Endothelial cell of umbilical vein (primary cell): ENCODE measurements around the gene ADAM33. TPM values are rescaled to one million over a fixed set of nuclear protein-coding genes. Genes with fewer than 3 reads are reported as not detected.

Experiments
- BruUV-seq: library from RNA; stranded (reverse); fragments of 400-500 nt; replicated peaks from 2 replicates; lab custom pipeline; 2021; lab: Mats Ljungman, UMichigan
- CTCF ChIA-PET: fragments of 300-600, 350-600 bp; sonication (Branson Sonifier 250); formaldehyde crosslinking; loops from one replicate; lab custom pipeline; 2021; ENCODE audit warnings: antibody characterized with exemption, inconsistent platforms; lab: Charles Lee
- POLR2A ChIA-PET: fragments of 300-600, 350-600 bp; sonication (Branson Sonifier 250); formaldehyde crosslinking; loops from one replicate; lab custom pipeline; 2021; ENCODE audit warnings: antibody characterized with exemption, inconsistent platforms; lab: Charles Lee
- DNase-seq: peaks from one replicate; pipeline ENCODE4 v3.0.0-alpha.2; 2011; ENCODE audit warnings: low read depth, low spot score
- FAIRE-seq: peaks from 2 replicates; lab custom pipeline; 2011; peaks lifted over from hg19 to GRCh38; lab: Jason Lieb, UNC
- H2AFZ ChIP-seq: 2 replicates; pipeline ENCODE4 v1.6.0; 2012; ENCODE audit warnings: low read depth, low read length, control low read depth, inconsistent platforms
- H3K27ac ChIP-seq: 2 replicates; pipeline ENCODE4 v1.5.1; 2011; ENCODE audit warnings: low read depth, mild to moderate bottlenecking, control low read depth, low read length, moderate library complexity; ENCODE audit not compliant: insufficient read depth
- H3K27me3 ChIP-seq, 2 experiments: 2 replicates each; pipeline versions ENCODE4 v1.6.0 to v1.6.1; 2011; ENCODE audit warnings: low read length in 2 of 2, mixed read lengths in 1 of 2; ENCODE audit not compliant: control insufficient read depth in 2 of 2, insufficient read depth in 2 of 2
- H3K36me3 ChIP-seq, 2 experiments: 2 replicates in 1 of 2; 3 replicates in 1 of 2; pipeline ENCODE4 v1.5.1; 2011; ENCODE audit warnings: low read length in 2 of 2, mild to moderate bottlenecking in 1 of 2, moderate library complexity in 1 of 2; ENCODE audit not compliant: control insufficient read depth in 2 of 2, insufficient read depth in 2 of 2; ENCODE audit errors: extremely low read depth in 1 of 2
- H3K4me1 ChIP-seq: 3 replicates; pipeline ENCODE4 v1.5.1; 2011; ENCODE audit warnings: mild to moderate bottlenecking, low read length; ENCODE audit not compliant: control insufficient read depth, insufficient read depth; ENCODE audit errors: extremely low read depth
- H3K4me2 ChIP-seq: 2 replicates; pipeline ENCODE4 v1.6.1; 2011; ENCODE audit warnings: low read length, control low read depth, mixed read lengths; ENCODE audit not compliant: insufficient read depth
- H3K4me3 ChIP-seq, 3 experiments: fragments of 200-600 bp in 1 of 3; sonication (generic), shearing (Covaris generic) in 1 of 3; replicated peaks in 1 of 3; 2 replicates each; pipeline ENCODE4 v1.5.1; 2011 to 2016; ENCODE audit warnings: control low read depth in 3 of 3, low read length in 3 of 3, mild to moderate bottlenecking in 2 of 3, inconsistent platforms in 1 of 3, low read depth in 1 of 3, moderate library complexity in 1 of 3; ENCODE audit not compliant: insufficient read depth in 1 of 3
- H3K79me2 ChIP-seq: 2 replicates; pipeline ENCODE4 v1.6.0; 2012; ENCODE audit warnings: low read length, inconsistent platforms; ENCODE audit not compliant: control insufficient read depth, insufficient read depth
- H3K9ac ChIP-seq: replicated peaks from 2 replicates; pipeline ENCODE3; 2011; ENCODE audit warnings: low read length, control low read depth; ENCODE audit not compliant: insufficient read depth; ENCODE audit errors: extremely low read depth
- H3K9me1 ChIP-seq: replicated peaks from 3 replicates; pipeline ENCODE4 v1.6.0; 2011; ENCODE audit warnings: mild to moderate bottlenecking, low read length; ENCODE audit not compliant: control insufficient read depth, insufficient read depth; ENCODE audit errors: extremely low read depth
- H3K9me3 ChIP-seq: replicated peaks from 2 replicates; pipeline ENCODE4 v1.5.1; 2012; ENCODE audit warnings: low read length, inconsistent platforms; ENCODE audit not compliant: control insufficient read depth, insufficient read depth
- H4K20me1 ChIP-seq: replicated peaks from 2 replicates; pipeline ENCODE3; 2011; ENCODE audit warnings: mild to moderate bottlenecking, low read length; ENCODE audit not compliant: control insufficient read depth, insufficient read depth; ENCODE audit errors: extremely low read depth
- CTCF ChIP-seq, 2 donors: IDR thresholded peaks; 1 replicate in 1 of 2; 2 replicates in 1 of 2; pipeline ENCODE4 v1.5.1; 2011; ENCODE audit warnings: low read length in 2 of 2, mild to moderate bottlenecking in 2 of 2, moderate library complexity in 2 of 2, control low read depth in 1 of 2, inconsistent platforms in 1 of 2, low read depth in 1 of 2; ENCODE audit not compliant: insufficient read depth in 1 of 2; ENCODE audit errors: extremely low read depth in 1 of 2
- EZH2 ChIP-seq: IDR thresholded peaks from 2 replicates; pipeline ENCODE4 v1.6.1; 2012; ENCODE audit warnings: borderline replicate concordance, low read depth, mild to moderate bottlenecking, moderate library complexity, low read length, inconsistent platforms; ENCODE audit not compliant: severe bottlenecking
- FOS ChIP-seq: IDR thresholded peaks from 2 replicates; pipeline ENCODE4 v1.6.1; 2011; ENCODE audit warnings: mild to moderate bottlenecking, low read length, moderate library complexity, borderline replicate concordance; ENCODE audit not compliant: insufficient read depth
- JUN ChIP-seq: IDR thresholded peaks from 2 replicates; pipeline ENCODE4 v1.6.1; 2011; ENCODE audit warnings: borderline replicate concordance, low read depth; ENCODE audit not compliant: insufficient read length, insufficient read depth
- MAX ChIP-seq: IDR thresholded peaks from 2 replicates; pipeline ENCODE4 v1.6.1; 2011; ENCODE audit not compliant: insufficient read depth, insufficient read length
- POLR2A ChIP-seq: IDR thresholded peaks from 2 replicates; pipeline ENCODE4 v1.6.1; 2012; ENCODE audit warnings: low read depth, mild to moderate bottlenecking, control low read depth, low read length
- POLR2AphosphoS5 ChIP-seq: IDR thresholded peaks from 2 replicates; pipeline ENCODE4 v1.6.1; 2012; ENCODE audit warnings: low read depth, mild to moderate bottlenecking, control low read depth, low read length, moderate library complexity; ENCODE audit not compliant: insufficient read depth
- dilution Hi-C: fragments of 300-500 bp; cut with MboI; formaldehyde crosslinking; loops from one replicate; pipeline ENCODE4 v1.15.0; 2019; ENCODE audit warnings: low sequenced_read_pairs; ENCODE audit not compliant: extremely low pct_ligation_motif_present
- intact Hi-C: fragments of 100-400 bp; cut with micrococcal nuclease; formaldehyde crosslinking; loops from one replicate; pipeline ENCODE4 v1.10.0; 2022
- polyA plus RNA-seq, 4 experiments: library from polyadenylated mRNA; depleted of rRNA in 3 of 4; stranded (reverse) in 3 of 4; unstranded in 1 of 4; fragments of >200 nt; gene quantifications; 2 replicates each; pipeline versions ENCODE4 v1.2.1 to v1.2.3, GENCODE V29; 2011 to 2012; ENCODE audit warnings: missing spikeins in 1 of 4
- total RNA-seq: library from RNA; stranded (reverse); gene quantifications from 2 replicates; pipeline ENCODE4 v1.2.3, GENCODE V29; 2021

The ADAM33 gene
- total and polyA plus RNA-seq, 2 donors (not counting 3 experiments of a cell fraction or from before 2014, with no cell fraction given) = 0.06 to 0.18 TPM

GRCh38 chr20:3687655-3688054 lies 5.8 kb upstream of the ADAM33 start:
- Histone ChIP-seq H3K36me3 (no peaks in the 10 kb centered on the region), H3K9me3 (no peaks in the 10 kb centered on the region), H3K4me2 (no peak overlapping the region), H3K4me3 (no peak overlapping the region), H3K9ac (no peak overlapping the region), H3K27me3 (peaks cover 17 to 21% of the 10 kb centered on the region in 2 experiments), H3K4me1 (no peaks in the 10 kb centered on the region), H3K27ac (no peak overlapping the region), H3K79me2 (no peaks in the 10 kb centered on the region), H2AFZ (peak overlapping the region; percentile 17), H3K9me1 (no peaks in the 10 kb centered on the region), H4K20me1 (no peaks in the 10 kb centered on the region)
- no TSS peak for BruUV-seq
- FAIRE-seq = peak; percentile 70
- intact Hi-C loops (no loop called here), dilution Hi-C loops (no loop called here)
- peak; percentile 18 for DNase-seq
- no peak for TF ChIP-seq EZH2
- TF ChIP-seq POLR2AphosphoS5 = no peak
- TF ChIP-seq CTCF (IDR thresholded peaks at IDR 0.05; ENCODE audit: extremely low read depth in 1 of 2, insufficient read depth in 1 of 2, low read depth in 1 of 2, low read length in 2 of 2) = no peak
- no peak for TF ChIP-seq JUN
- TF ChIP-seq MAX = no peak
- no peak for TF ChIP-seq POLR2A
- no peak for TF ChIP-seq FOS
- ChIA-PET POLR2A (no interaction called here), CTCF (interaction anchor here (1.1 to 6.1 kb wide), 6 partner anchors 9 to 398 kb away, joined by 4 to 26 read pairs (median 10); no protein-coding TSS in a partner anchor)
